B cell (primary cell): Measurements from ENCODE around the gene GRIN3A. TPM values are rescaled to one million over a fixed set of nuclear protein-coding genes. Genes with fewer than 3 reads are reported as not detected.
A peak's percentile ranks its signal among the peaks of the same experiment; 100 is the strongest.

ENCODE experiments used
- ATAC-seq: fragments of 200-7000 bp; cut with Tn5 transposase; one replicate; pipeline ENCODE4 v1.10.0; 2021; ENCODE audit warnings: low read depth, mild to moderate bottlenecking, moderate number of reproducible peaks, moderate library complexity
- CTCF ChIA-PET: fragments of 350-600 bp; sonication (Branson Sonifier 250); formaldehyde crosslinking; loops from one replicate; lab custom pipeline; 2021; ENCODE audit warnings: antibody characterized with exemption, inconsistent platforms; lab: Charles Lee
- POLR2A ChIA-PET: fragments of 350-600 bp; sonication (Branson Sonifier 250); formaldehyde crosslinking; loops from one replicate; lab custom pipeline; 2021; ENCODE audit warnings: antibody characterized with exemption; lab: Charles Lee
- DNase-seq: peaks from one replicate; pipeline ENCODE4 v3.0.0; 2013
- H2AFZ ChIP-seq: 2 replicates; pipeline ENCODE4 v1.6.1; 2012; ENCODE audit warnings: mild to moderate bottlenecking, low read depth, low read length; ENCODE audit not compliant: insufficient read depth, poor library complexity, severe bottlenecking
- H3K27ac ChIP-seq, 2 donors: 1 replicate in 1 of 2; 2 replicates in 1 of 2; pipeline ENCODE4 v1.5.1; 2012 to 2013; ENCODE audit warnings: low read length in 2 of 2, mild to moderate bottlenecking in 2 of 2, moderate library complexity in 1 of 2
- H3K27me3 ChIP-seq, 4 experiments: fragments of 200-600 bp in 1 of 4; sonication (generic) in 1 of 4; replicated peaks in 1 of 4; 1 replicate in 2 of 4; 2 replicates in 2 of 4; pipeline versions ENCODE4 v1.6.1 to v1.7.0; 2013 to 2016; ENCODE audit warnings: low read length in 3 of 4, mild to moderate bottlenecking in 2 of 4, mixed read lengths in 1 of 4, moderate library complexity in 1 of 4; ENCODE audit not compliant: insufficient read depth in 4 of 4, control insufficient read depth in 3 of 4; ENCODE audit errors: control extremely low read depth in 1 of 4
- H3K36me3 ChIP-seq, 2 experiments: replicated peaks in 1 of 2; 1 replicate in 1 of 2; 2 replicates in 1 of 2; pipeline versions ENCODE4 v1.6.1 to v1.7.1; 2013; ENCODE audit warnings: low read length in 1 of 2; ENCODE audit not compliant: insufficient read depth in 2 of 2, control insufficient read depth in 1 of 2; ENCODE audit errors: control extremely low read depth in 1 of 2, extremely low read depth in 1 of 2
- H3K4me1 ChIP-seq, 2 donors: fragments of 200-600 bp in 1 of 2; sonication (generic) in 1 of 2; 1 replicate in 1 of 2; 2 replicates in 1 of 2; pipeline versions ENCODE4 v1.5.1 to v1.6.1; 2013 to 2017; ENCODE audit warnings: low read length in 2 of 2; ENCODE audit not compliant: control insufficient read depth in 2 of 2, insufficient read depth in 2 of 2
- H3K4me2 ChIP-seq: replicated peaks from 2 replicates; pipeline ENCODE3; 2012; ENCODE audit warnings: mild to moderate bottlenecking, low read depth, low read length; ENCODE audit not compliant: poor library complexity, severe bottlenecking
- H3K4me3 ChIP-seq, 5 experiments: fragments of 200-600 bp in 1 of 5; sonication (generic) in 1 of 5; 1 replicate in 3 of 5; 2 replicates in 2 of 5; pipeline versions ENCODE4 v1.5.1 to v1.7.0; 2011 to 2016; ENCODE audit warnings: low read length in 4 of 5, mild to moderate bottlenecking in 4 of 5, low read depth in 2 of 5, control low read depth in 1 of 5, moderate library complexity in 1 of 5; ENCODE audit not compliant: insufficient read depth in 1 of 5; ENCODE audit errors: control extremely low read depth in 1 of 5, extremely low read depth in 1 of 5
- H3K79me2 ChIP-seq: fragments of 200-600 bp; sonication (generic); one replicate; pipeline ENCODE4 v1.6.0; 2016; ENCODE audit warnings: low read length; ENCODE audit not compliant: control insufficient read depth, insufficient read depth
- H3K9ac ChIP-seq: fragments of 200-600 bp; sonication (generic); 2 replicates; pipeline ENCODE4 v1.6.1; 2017; ENCODE audit warnings: mild to moderate bottlenecking, low read length, moderate library complexity
- H3K9me3 ChIP-seq, 3 donors: one replicate each; pipeline versions ENCODE4 v1.6.1 to v1.7.1; 2013; ENCODE audit warnings: low read length in 2 of 3; ENCODE audit not compliant: control insufficient read depth in 2 of 3, insufficient read depth in 1 of 3; ENCODE audit errors: control extremely low read depth in 1 of 3
- H4K20me1 ChIP-seq: 2 replicates; pipeline ENCODE4 v1.6.0; 2012; ENCODE audit warnings: mild to moderate bottlenecking, low read length; ENCODE audit not compliant: insufficient read depth, control insufficient read depth, poor library complexity, severe bottlenecking
- H3K27ac Mint-ChIP-seq: one replicate; pipeline ENCODE4 v1.8.0; 2021; ENCODE audit warnings: mixed read lengths
- H3K27me3 Mint-ChIP-seq: one replicate; pipeline ENCODE4 v1.8.0; 2021; ENCODE audit warnings: mixed read lengths
- H3K4me1 Mint-ChIP-seq: one replicate; pipeline ENCODE4 v1.8.0; 2021; ENCODE audit warnings: mixed read lengths
- H3K4me3 Mint-ChIP-seq: one replicate; pipeline ENCODE4 v1.8.0; 2021; ENCODE audit warnings: mixed read lengths
- H3K9me3 Mint-ChIP-seq: one replicate; pipeline ENCODE4 v1.8.0; 2022; ENCODE audit warnings: mixed read lengths; ENCODE audit not compliant: insufficient read depth
- EZH2 ChIP-seq: IDR thresholded peaks from 2 replicates; pipeline ENCODE4 v1.6.1; 2012; ENCODE audit warnings: borderline replicate concordance, low read depth, mild to moderate bottlenecking, moderate library complexity, low read length; ENCODE audit not compliant: insufficient read depth, poor library complexity, severe bottlenecking
- WGBS: methylation state at CpG from one replicate; pipeline ENCODE4 v1.1.5; 2013; ENCODE audit warnings: missing lambda C conversion rate; ENCODE audit not compliant: insufficient coverage; 5-methylcytosine and 5-hydroxymethylcytosine counted together
- intact Hi-C: fragments of 100-400 bp; cut with micrococcal nuclease; formaldehyde crosslinking; loops from one replicate; pipeline ENCODE4 v1.10.0; 2022
- polyA plus RNA-seq: library from polyadenylated mRNA; depleted of rRNA; stranded (reverse); fragments of >200 nt; gene quantifications from 2 replicates; pipeline ENCODE4 v1.2.3, GENCODE V29; 2012
- total RNA-seq, 2 donors: library from RNA; stranded (reverse); fragments of 120-200 nt in 1 of 2; gene quantifications; 1 replicate in 1 of 2; 2 replicates in 1 of 2; pipeline versions ENCODE4 v1.2.3 to v1.2.4, GENCODE V29; 2013 to 2022
- TF ChIP-seq, protein P1 (sequence below): fragments of 200-600 bp; IDR thresholded peaks from one replicate; pipeline ENCODE4 v1.8.0; 2022; ENCODE audit warnings: antibody characterized with exemption, mild to moderate bottlenecking

GRIN3A gene
- total and polyA plus RNA-seq, 2 donors (not counting 1 experiment from before 2014, with no cell fraction given): not detected

DNA sequence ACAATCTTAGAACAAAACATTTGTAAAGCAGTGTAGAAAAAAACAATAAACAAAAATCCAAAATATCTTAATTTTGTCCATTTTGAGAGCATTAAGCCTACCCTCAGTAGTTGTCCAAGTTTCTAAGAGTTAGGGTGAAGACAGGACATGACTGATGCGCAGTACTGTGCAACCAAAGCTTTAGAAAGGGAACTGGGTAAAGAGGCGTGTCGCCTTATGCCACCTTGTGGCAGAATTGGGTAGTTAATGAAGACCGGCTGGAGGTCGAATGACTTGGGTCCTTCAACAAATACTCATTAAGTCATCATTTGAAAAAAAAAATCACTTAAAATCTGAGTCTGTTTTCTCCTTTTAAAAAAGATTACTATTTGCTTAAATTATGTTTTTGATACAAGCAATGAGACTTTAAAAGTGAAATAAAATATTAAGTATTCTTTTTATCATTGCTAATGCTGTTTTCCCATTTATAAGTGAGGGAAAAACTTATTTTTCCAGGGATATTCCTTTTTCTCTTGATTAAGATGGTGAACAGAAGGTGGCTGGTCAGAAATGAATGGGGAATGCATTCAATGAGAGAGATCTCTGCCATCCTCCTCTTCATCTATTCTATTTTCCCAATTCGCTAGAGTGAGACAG, 208.3 kb downstream of the GRIN3A start:
- no peak for TF ChIP-seq EZH2
- TF ChIP-seq, protein P1, sequence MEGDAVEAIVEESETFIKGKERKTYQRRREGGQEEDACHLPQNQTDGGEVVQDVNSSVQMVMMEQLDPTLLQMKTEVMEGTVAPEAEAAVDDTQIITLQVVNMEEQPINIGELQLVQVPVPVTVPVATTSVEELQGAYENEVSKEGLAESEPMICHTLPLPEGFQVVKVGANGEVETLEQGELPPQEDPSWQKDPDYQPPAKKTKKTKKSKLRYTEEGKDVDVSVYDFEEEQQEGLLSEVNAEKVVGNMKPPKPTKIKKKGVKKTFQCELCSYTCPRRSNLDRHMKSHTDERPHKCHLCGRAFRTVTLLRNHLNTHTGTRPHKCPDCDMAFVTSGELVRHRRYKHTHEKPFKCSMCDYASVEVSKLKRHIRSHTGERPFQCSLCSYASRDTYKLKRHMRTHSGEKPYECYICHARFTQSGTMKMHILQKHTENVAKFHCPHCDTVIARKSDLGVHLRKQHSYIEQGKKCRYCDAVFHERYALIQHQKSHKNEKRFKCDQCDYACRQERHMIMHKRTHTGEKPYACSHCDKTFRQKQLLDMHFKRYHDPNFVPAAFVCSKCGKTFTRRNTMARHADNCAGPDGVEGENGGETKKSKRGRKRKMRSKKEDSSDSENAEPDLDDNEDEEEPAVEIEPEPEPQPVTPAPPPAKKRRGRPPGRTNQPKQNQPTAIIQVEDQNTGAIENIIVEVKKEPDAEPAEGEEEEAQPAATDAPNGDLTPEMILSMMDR: peak; percentile 91
- peaks cover 15% of the 10 kb centered on the region for H3K79me2 ChIP-seq

DNA sequence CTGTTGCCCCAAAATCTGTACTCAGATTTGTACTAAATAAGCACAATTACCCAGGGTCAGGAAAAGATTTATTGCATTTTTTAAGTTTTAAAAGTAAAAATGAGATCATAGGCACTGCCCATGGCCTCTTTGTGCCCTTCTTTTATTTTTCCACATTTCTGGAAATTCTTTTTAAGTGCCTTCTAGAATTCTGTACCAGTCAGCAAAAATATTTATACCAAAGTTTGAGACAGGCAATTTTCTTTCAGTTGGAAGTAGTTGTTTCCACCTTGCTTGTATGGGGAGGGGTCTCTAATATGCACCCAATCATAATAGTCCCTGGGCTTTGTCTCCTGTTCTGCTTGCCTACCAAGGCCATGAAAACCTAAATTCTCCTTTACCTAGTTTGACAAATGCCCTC, 210.4 kb downstream of the GRIN3A start:
- H3K27me3 ChIP-seq: peaks cover 0 to 7% (median 3%) of the 10 kb centered on the region in 4 experiments
- no peak overlapping the region for H3K4me3 Mint-ChIP-seq
- H3K9me3 ChIP-seq: no peaks in the 10 kb centered on the region
- no peak overlapping the region for H3K4me3 ChIP-seq
- ChIA-PET CTCF (interaction anchor here (0.9 to 4.8 kb wide), 3 partner anchors 67 to 79 kb away, joined by 3 to 35 read pairs (median 8); no protein-coding TSS in a partner anchor), POLR2A (no interaction called here)
- H3K4me1 ChIP-seq: peaks cover 2 to 3% of the 10 kb centered on the region in 2 donors
- no peaks in the 10 kb centered on the region for H4K20me1 ChIP-seq
- ATAC-seq (no peak), DNase-seq (no peak)
- no peak overlapping the region for H3K27ac ChIP-seq
- H3K36me3 ChIP-seq: no peaks in the 10 kb centered on the region
- no peaks in the 10 kb centered on the region for H3K79me2 ChIP-seq
- peaks cover 29% of the 10 kb centered on the region for H3K27me3 Mint-ChIP-seq
- H2AFZ ChIP-seq: no peak overlapping the region
- no peak overlapping the region for H3K4me2 ChIP-seq
- H3K4me1 Mint-ChIP-seq: peaks cover 3% of the 10 kb centered on the region
- no peaks in the 10 kb centered on the region for H3K9me3 Mint-ChIP-seq
- TF ChIP-seq EZH2: no peak
- TF ChIP-seq, protein P1: no peak
- H3K27ac Mint-ChIP-seq: no peak overlapping the region
- no peak overlapping the region for H3K9ac ChIP-seq
- intact Hi-C loops: no loop called here

More for the DNA sequence above, 208.3 kb downstream of the GRIN3A start:
- POLR2A ChIA-PET: no interaction called here
- no peak overlapping the region for H3K27ac Mint-ChIP-seq
- Histone ChIP-seq H3K4me1 (peaks cover 9 to 12% of the 10 kb centered on the region in 2 donors), H3K9ac (no peak overlapping the region), H2AFZ (no peak overlapping the region), H3K36me3 (peaks cover 0 to under 1% of the 10 kb centered on the region in 2 experiments), H4K20me1 (no peaks in the 10 kb centered on the region), H3K4me3 (no peak overlapping the region), H3K9me3 (no peaks in the 10 kb centered on the region), H3K27ac (no peak overlapping the region), H3K4me2 (no peak overlapping the region), H3K27me3 (peaks cover 0 to 3% (median 3%) of the 10 kb centered on the region in 4 experiments)
- DNase-seq: peak; percentile 85
- intact Hi-C loops: loop anchor here (1.0 to 5.0 kb wide), 3 partner anchors 71 to 1178 kb away; partner anchors contain the start of gene TEX10
- peaks cover 8% of the 10 kb centered on the region for H3K27me3 Mint-ChIP-seq
- H3K4me1 Mint-ChIP-seq: peaks cover 18% of the 10 kb centered on the region
- peak; percentile 41 for ATAC-seq
- H3K9me3 Mint-ChIP-seq: no peaks in the 10 kb centered on the region
- 0% methylated on average over 1 of the region's 6 CpGs for WGBS
- CTCF ChIA-PET: interaction anchor here (1.0 to 4.8 kb wide), 12 partner anchors 11 to 131 kb away, joined by 3 to 35 read pairs (median 4); partner anchors contain the start of genes MRPL50 and ZNF189
- no peak overlapping the region for H3K4me3 Mint-ChIP-seq
